ENCODE results near the gene CLCNKB. TPM values are rescaled to one million over a fixed set of nuclear protein-coding genes. Genes with fewer than 3 reads are reported as not detected.

The CLCNKB gene
- total RNA-seq (2021; ENCODE audit: unreplicated experiment), result 0.81 TPM
- 1.1 and 1.2 TPM in 2 replicates for polyA plus RNA-seq (2012)
- Bru-seq, nascent RNA, result percentile 20 among the genes with signal in this experiment
- percentile 16 among the genes with signal in this experiment for BruChase-seq, experiment 1, labeled RNA remaining after a 6-hour chase
- percentile 24 among the genes with signal in this experiment for BruChase-seq, experiment 2, labeled RNA remaining after a 2-hour chase
- long read RNA-seq, partial matches to known transcripts, result 2 of 4 reads
- long read RNA-seq, other reads (novel, unspliced or antisense), result 2 of 4 reads

DNA sequence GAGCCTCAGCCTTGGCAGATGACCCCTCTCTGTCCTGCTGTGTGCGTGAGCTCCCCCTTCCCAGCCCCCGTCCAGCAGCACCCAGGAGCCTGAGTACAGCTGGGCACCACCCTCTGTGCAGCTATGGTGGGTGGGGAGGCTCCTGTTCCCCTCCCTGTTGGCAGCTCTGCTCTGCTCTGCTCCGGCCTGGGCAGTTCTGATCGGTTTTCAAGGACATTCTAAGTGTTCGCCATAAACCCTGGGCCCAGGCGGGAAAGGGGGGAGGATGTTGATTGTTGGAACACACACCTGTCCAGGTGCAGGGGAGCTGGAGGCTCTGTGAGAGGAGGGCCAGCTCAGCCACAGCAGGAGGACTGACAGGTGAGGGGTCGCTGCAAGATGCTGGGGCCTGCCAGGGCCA lies at the start of gene CLCNKB:
Gene CLCNKB, plus strand, starts transcription at position 262 of the 400 bp plus-strand sequence. CDS start 711 bp downstream, outside the sequence.
- Histone ChIP-seq H2AFZ (ENCODE audit: low read depth, low read length, poor library complexity, severe bottlenecking) (no peak within 1 kb of the TSS), H3K79me2 (ENCODE audit: insufficient read depth, low read length) (no peaks in the 10 kb centered on the region), H3K36me3 (ENCODE audit: control insufficient read depth in 1 of 2, insufficient read depth in 2 of 2, low read length in 2 of 2) (no peaks in the 10 kb centered on the region), H3K27ac (ENCODE audit: low read depth, low read length) (no peak within 1 kb of the TSS), H3K4me2 (ENCODE audit: low read length) (no peak within 1 kb of the TSS), H3K9me3 (ENCODE audit: control insufficient read depth in 1 of 2, insufficient read depth in 1 of 2, low read depth in 1 of 2, low read length in 2 of 2) (no peaks in the 10 kb centered on the region), H3K27me3 (ENCODE audit: insufficient read depth, low read length) (no peaks in the 10 kb centered on the region), H3K9me2 (ENCODE audit: insufficient read depth) (no peaks in the 10 kb centered on the region), H3K4me1 (ENCODE audit: control insufficient read depth in 1 of 2, insufficient read depth in 2 of 2, low read length in 2 of 2) (peaks cover 0 to 5% of the 10 kb centered on the region in 2 experiments; a peak in 3 of 4 replicates), H4K20me1 (ENCODE audit: insufficient read depth) (no peaks in the 10 kb centered on the region), H3K4me3 (replicated peaks in 1 of 2; ENCODE audit: low read depth in 1 of 2, low read length in 2 of 2) (no peak within 1 kb of the TSS), H3K9ac (ENCODE audit: low read length) (no peak within 1 kb of the TSS)
- CTCF ChIA-PET, result no interaction called here
- RAD21 ChIA-PET (ENCODE audit: low non-redundant PET in 1 of 2, low total read pairs in 2 of 2, uncharacterized antibody in 2 of 2, unreplicated experiment in 2 of 2), result no interaction called here
- POLR2A ChIA-PET, result no interaction called here
- TF ChIP-seq, protein P1, sequence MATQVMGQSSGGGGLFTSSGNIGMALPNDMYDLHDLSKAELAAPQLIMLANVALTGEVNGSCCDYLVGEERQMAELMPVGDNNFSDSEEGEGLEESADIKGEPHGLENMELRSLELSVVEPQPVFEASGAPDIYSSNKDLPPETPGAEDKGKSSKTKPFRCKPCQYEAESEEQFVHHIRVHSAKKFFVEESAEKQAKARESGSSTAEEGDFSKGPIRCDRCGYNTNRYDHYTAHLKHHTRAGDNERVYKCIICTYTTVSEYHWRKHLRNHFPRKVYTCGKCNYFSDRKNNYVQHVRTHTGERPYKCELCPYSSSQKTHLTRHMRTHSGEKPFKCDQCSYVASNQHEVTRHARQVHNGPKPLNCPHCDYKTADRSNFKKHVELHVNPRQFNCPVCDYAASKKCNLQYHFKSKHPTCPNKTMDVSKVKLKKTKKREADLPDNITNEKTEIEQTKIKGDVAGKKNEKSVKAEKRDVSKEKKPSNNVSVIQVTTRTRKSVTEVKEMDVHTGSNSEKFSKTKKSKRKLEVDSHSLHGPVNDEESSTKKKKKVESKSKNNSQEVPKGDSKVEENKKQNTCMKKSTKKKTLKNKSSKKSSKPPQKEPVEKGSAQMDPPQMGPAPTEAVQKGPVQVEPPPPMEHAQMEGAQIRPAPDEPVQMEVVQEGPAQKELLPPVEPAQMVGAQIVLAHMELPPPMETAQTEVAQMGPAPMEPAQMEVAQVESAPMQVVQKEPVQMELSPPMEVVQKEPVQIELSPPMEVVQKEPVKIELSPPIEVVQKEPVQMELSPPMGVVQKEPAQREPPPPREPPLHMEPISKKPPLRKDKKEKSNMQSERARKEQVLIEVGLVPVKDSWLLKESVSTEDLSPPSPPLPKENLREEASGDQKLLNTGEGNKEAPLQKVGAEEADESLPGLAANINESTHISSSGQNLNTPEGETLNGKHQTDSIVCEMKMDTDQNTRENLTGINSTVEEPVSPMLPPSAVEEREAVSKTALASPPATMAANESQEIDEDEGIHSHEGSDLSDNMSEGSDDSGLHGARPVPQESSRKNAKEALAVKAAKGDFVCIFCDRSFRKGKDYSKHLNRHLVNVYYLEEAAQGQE (IDR thresholded peaks at IDR 0.05; ENCODE audit: low read depth), result no peak
- TF ChIP-seq ZNF274 (IDR thresholded peaks at IDR 0.05; ENCODE audit: low read depth, low read length) (no peak), SP1 (IDR thresholded peaks at IDR 0.05; ENCODE audit: low read depth) (no peak), YY1 (IDR thresholded peaks at IDR 0.05; ENCODE audit: extremely low read depth, insufficient replicate concordance, low read depth, low read length) (no peak), POLR2A (IDR thresholded peaks at IDR 0.05; ENCODE audit: borderline replicate concordance, extremely low read depth, insufficient read depth, insufficient read length) (no peak), TCF7L2 (IDR thresholded peaks at IDR 0.05; ENCODE audit: borderline replicate concordance, extremely low read depth, insufficient read depth, insufficient read length) (no peak), JUND (IDR thresholded peaks at IDR 0.05) (no peak), ZFX (IDR thresholded peaks at IDR 0.05) (no peak), FOSL1 (IDR thresholded peaks at IDR 0.05; ENCODE audit: low read depth) (no peak), EZH2 (IDR thresholded peaks at IDR 0.05) (no peak), EGR1 (IDR thresholded peaks at IDR 0.05; ENCODE audit: low read depth) (no peak), EZH2phosphoT487 (IDR thresholded peaks at IDR 0.05; ENCODE audit: borderline replicate concordance) (no peak), CEBPB (IDR thresholded peaks at IDR 0.05; ENCODE audit: low read depth) (no peak)
- TF ChIP-seq, protein P2, sequence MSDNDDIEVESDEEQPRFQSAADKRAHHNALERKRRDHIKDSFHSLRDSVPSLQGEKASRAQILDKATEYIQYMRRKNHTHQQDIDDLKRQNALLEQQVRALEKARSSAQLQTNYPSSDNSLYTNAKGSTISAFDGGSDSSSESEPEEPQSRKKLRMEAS (IDR thresholded peaks at IDR 0.05), result no peak
- TF ChIP-seq, protein P3, sequence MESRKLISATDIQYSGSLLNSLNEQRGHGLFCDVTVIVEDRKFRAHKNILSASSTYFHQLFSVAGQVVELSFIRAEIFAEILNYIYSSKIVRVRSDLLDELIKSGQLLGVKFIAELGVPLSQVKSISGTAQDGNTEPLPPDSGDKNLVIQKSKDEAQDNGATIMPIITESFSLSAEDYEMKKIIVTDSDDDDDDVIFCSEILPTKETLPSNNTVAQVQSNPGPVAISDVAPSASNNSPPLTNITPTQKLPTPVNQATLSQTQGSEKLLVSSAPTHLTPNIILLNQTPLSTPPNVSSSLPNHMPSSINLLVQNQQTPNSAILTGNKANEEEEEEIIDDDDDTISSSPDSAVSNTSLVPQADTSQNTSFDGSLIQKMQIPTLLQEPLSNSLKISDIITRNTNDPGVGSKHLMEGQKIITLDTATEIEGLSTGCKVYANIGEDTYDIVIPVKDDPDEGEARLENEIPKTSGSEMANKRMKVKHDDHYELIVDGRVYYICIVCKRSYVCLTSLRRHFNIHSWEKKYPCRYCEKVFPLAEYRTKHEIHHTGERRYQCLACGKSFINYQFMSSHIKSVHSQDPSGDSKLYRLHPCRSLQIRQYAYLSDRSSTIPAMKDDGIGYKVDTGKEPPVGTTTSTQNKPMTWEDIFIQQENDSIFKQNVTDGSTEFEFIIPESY (IDR thresholded peaks at IDR 0.05; ENCODE audit: extremely low read depth, insufficient replicate concordance, low read length), result no peak
- TF ChIP-seq, protein P4, sequence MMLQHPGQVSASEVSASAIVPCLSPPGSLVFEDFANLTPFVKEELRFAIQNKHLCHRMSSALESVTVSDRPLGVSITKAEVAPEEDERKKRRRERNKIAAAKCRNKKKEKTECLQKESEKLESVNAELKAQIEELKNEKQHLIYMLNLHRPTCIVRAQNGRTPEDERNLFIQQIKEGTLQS (IDR thresholded peaks at IDR 0.05), result no peak
- BruUV-seq (replicated peaks), result no TSS peak
- ATAC-seq (no peak), DNase-seq (ENCODE audit: low read depth, low spot score) (no peak)
- intact Hi-C loops (cut with micrococcal nuclease), result no loop called here

Data from HCT116 (cell line).